ENCODE data around the gene CD28. TPM values are rescaled to one million over a fixed set of nuclear protein-coding genes. Genes with fewer than 3 reads are reported as not detected.

Gene CD28
- total RNA-seq, 1 experiment from 2014 or later: 0.84 TPM

DNA sequence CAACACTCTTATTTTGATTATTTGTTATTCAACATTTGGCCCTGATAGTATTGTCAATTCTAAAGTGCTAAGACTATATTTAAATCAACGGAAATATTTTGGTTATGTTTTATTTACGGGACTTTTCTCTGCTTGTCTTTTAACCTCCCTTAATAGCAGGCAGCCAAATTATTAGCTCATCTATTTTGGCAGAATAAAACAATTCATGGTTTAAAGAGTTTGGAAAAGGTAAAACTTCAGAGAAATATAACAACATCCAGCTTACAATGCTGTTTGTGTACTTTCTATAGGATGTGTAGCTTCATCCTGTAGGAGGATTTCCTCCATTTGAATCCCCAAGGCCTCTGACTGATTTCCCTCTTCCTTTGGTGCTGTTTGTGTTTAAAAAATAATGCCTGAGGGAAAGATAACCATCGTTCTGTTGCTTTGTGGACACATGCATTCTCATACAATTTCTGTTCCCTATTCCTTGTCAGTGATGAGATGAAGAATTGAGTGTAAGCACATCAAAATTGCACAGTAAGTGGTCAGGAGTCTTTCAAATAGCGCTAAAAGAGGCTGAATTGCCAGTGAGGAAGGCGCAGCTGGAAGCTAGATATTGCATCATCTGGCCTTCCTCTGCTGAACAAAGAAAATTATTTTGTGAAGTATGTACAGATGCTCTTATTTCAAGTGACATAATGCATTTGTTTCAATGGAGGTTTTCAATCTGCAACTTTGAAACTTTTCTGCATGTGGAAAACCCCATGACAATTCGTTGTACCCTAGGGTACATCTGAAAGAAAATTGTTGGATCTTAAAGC, 80.3 kb downstream of the CD28 start:
- Mint-ChIP-seq H3K4me3 (ENCODE audit: unreplicated experiment) (no peak overlapping the region), H3K27ac (ENCODE audit: unreplicated experiment) (peak overlapping the region; percentile 63), H3K36me3 (ENCODE audit: insufficient read depth, unreplicated experiment) (peaks cover 44% of the 10 kb centered on the region), H3K4me1 (ENCODE audit: low read depth, unreplicated experiment) (peaks cover 45% of the 10 kb centered on the region), H3K27me3 (ENCODE audit: insufficient read depth, unreplicated experiment) (no peaks in the 10 kb centered on the region), H3K9me3 (ENCODE audit: unreplicated experiment) (no peaks in the 10 kb centered on the region)
- Histone ChIP-seq H3K4me3 (ENCODE audit: low read depth, low read length) (no peak overlapping the region), H3K27me3 (replicated peaks; ENCODE audit: control insufficient read depth, insufficient read depth, low read length) (no peaks in the 10 kb centered on the region), H3K9me3 (no peaks in the 10 kb centered on the region), H3K4me1 (peaks cover 73% of the 10 kb centered on the region), H3K36me3 (ENCODE audit: control insufficient read depth, insufficient read depth, low read length) (no peaks in the 10 kb centered on the region)
- ChIA-PET CTCF (no interaction called here), POLR2A (no interaction called here)
- TF ChIP-seq, protein P1, sequence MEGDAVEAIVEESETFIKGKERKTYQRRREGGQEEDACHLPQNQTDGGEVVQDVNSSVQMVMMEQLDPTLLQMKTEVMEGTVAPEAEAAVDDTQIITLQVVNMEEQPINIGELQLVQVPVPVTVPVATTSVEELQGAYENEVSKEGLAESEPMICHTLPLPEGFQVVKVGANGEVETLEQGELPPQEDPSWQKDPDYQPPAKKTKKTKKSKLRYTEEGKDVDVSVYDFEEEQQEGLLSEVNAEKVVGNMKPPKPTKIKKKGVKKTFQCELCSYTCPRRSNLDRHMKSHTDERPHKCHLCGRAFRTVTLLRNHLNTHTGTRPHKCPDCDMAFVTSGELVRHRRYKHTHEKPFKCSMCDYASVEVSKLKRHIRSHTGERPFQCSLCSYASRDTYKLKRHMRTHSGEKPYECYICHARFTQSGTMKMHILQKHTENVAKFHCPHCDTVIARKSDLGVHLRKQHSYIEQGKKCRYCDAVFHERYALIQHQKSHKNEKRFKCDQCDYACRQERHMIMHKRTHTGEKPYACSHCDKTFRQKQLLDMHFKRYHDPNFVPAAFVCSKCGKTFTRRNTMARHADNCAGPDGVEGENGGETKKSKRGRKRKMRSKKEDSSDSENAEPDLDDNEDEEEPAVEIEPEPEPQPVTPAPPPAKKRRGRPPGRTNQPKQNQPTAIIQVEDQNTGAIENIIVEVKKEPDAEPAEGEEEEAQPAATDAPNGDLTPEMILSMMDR (IDR thresholded peaks at IDR 0.05; ENCODE audit: insufficient read depth in 1 of 2, low read depth in 1 of 2, low read length in 1 of 2, severe bottlenecking in 1 of 2, unreplicated experiment in 1 of 2): no peak
- no TSS peak for BruUV-seq (replicated peaks)
- DNase-seq: no peak
- intact Hi-C loops (cut with micrococcal nuclease; ENCODE audit: unreplicated experiment): no loop called here

DNA sequence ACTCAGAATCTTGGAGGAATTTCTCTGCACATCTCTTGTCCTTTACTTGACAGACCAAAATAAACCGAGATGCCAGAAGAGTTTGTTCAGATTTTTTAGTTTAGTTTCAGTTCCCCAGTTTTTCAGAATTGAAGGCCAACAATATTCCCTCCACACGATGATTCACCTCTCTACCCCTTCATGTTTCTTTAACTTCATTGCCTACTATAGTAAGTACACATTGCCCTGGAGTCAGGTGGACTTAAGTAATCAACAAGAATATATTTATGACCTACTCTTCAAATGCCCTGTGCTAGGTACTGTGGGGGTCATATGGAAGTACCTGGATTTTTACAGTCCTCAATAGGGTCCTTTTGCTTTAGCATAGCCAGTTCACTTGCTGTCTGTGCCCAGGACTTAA, 81.5 kb downstream of the CD28 start:
- no peaks in the 10 kb centered on the region for H3K36me3 ChIP-seq (ENCODE audit: control insufficient read depth, insufficient read depth, low read length)
- no peaks in the 10 kb centered on the region for H3K9me3 Mint-ChIP-seq (ENCODE audit: unreplicated experiment)
- H3K4me1 ChIP-seq: peaks cover 73% of the 10 kb centered on the region
- H3K4me1 Mint-ChIP-seq (ENCODE audit: low read depth, unreplicated experiment): peaks cover 44% of the 10 kb centered on the region
- no peaks in the 10 kb centered on the region for H3K27me3 ChIP-seq (replicated peaks; ENCODE audit: control insufficient read depth, insufficient read depth, low read length)
- H3K9me3 ChIP-seq: no peaks in the 10 kb centered on the region
- peaks cover 39% of the 10 kb centered on the region for H3K36me3 Mint-ChIP-seq (ENCODE audit: insufficient read depth, unreplicated experiment)
- H3K4me3 Mint-ChIP-seq (ENCODE audit: unreplicated experiment): no peak overlapping the region
- no peak for DNase-seq
- TF ChIP-seq, protein P1 (IDR thresholded peaks at IDR 0.05; ENCODE audit: insufficient read depth in 1 of 2, low read depth in 1 of 2, low read length in 1 of 2, severe bottlenecking in 1 of 2, unreplicated experiment in 1 of 2): no peak
- peak overlapping the region; percentile 41 for H3K27ac Mint-ChIP-seq (ENCODE audit: unreplicated experiment)
- H3K27me3 Mint-ChIP-seq (ENCODE audit: insufficient read depth, unreplicated experiment): no peaks in the 10 kb centered on the region
- H3K4me3 ChIP-seq (ENCODE audit: low read depth, low read length): no peak overlapping the region
- BruUV-seq (replicated peaks): no TSS peak
- ChIA-PET CTCF (no interaction called here), POLR2A (no interaction called here)
- intact Hi-C loops (cut with micrococcal nuclease; ENCODE audit: unreplicated experiment): no loop called here

Other genes with a start within 250 kb of the CD28 start
- 109 and 114 TPM in 2 replicates for gene RAPH1, start 171.3 kb upstream of the CD28 start, total RNA-seq (2022)
- 0.43 TPM in 1 of 2 replicates, not detected in the other for gene CTLA4, start 161.1 kb downstream of the CD28 start, total RNA-seq (2022)
- gene ICOS, start 230.1 kb downstream of the CD28 start, total RNA-seq (2022): not detected in 2 replicates